ENCODE measurements around the gene KIAA1671.

The KIAA1671 gene

GRCh38 chr22:24938741-24939341 is 13.7 kb upstream of the KIAA1671 start:
- Histone ChIP-seq H3K4ac (ENCODE audit: low read depth, low read length) (no peak overlapping the region), H4K5ac (ENCODE audit: low read length) (no peak overlapping the region), H4K8ac (ENCODE audit: low read depth, low read length) (no peak overlapping the region), H3K4me1 (ENCODE audit: control insufficient read depth, low read depth, low read length) (no peaks in the 10 kb centered on the region), H3K4me2 (ENCODE audit: low read length) (no peak overlapping the region), H3K4me3 (ENCODE audit: low read length) (no peak overlapping the region), H3K79me2 (ENCODE audit: control insufficient read depth, insufficient read depth, low read length) (no peaks in the 10 kb centered on the region), H3K79me1 (ENCODE audit: low read length) (no peaks in the 10 kb centered on the region), H3K27me3 (ENCODE audit: insufficient read depth, low read length, poor library complexity) (no peaks in the 10 kb centered on the region), H3K56ac (ENCODE audit: low read length) (no peak overlapping the region), H2BK5ac (ENCODE audit: low read length) (no peak overlapping the region), H2BK15ac (replicated peaks; ENCODE audit: low read depth) (no peak overlapping the region), H3K27ac (ENCODE audit: low read depth, low read length) (no peak overlapping the region), H3K18ac (ENCODE audit: low read length) (no peak overlapping the region), H2BK120ac (ENCODE audit: low read depth, low read length) (no peak overlapping the region), H3K9ac (ENCODE audit: low read length) (no peak overlapping the region), H3K23ac (ENCODE audit: low read length) (no peak overlapping the region), H3K36me3 (ENCODE audit: control insufficient read depth, insufficient read depth, low read length) (no peaks in the 10 kb centered on the region), H2AK5ac (ENCODE audit: low read length) (no peak overlapping the region)
- peak; percentile 77 for DNase-seq
- WGBS (ENCODE audit: extremely low coverage, insufficient coverage, low lambda C conversion rate), result no CpG with 5 or more reads among the region's 11 CpGs

GRCh38 chr22:24942301-24942700 is 10.2 kb upstream of the KIAA1671 start:
- no peak overlapping the region for H3K4me2 ChIP-seq (ENCODE audit: low read length)
- no peak overlapping the region for H3K27ac ChIP-seq (ENCODE audit: low read depth, low read length)
- no peak overlapping the region for H3K56ac ChIP-seq (ENCODE audit: low read length)
- no peaks in the 10 kb centered on the region for H3K79me1 ChIP-seq (ENCODE audit: low read length)
- H3K4me3 ChIP-seq (ENCODE audit: low read length), result no peak overlapping the region
- no peak overlapping the region for H3K18ac ChIP-seq (ENCODE audit: low read length)
- H3K27me3 ChIP-seq (ENCODE audit: insufficient read depth, low read length, poor library complexity), result no peaks in the 10 kb centered on the region
- no peaks in the 10 kb centered on the region for H3K79me2 ChIP-seq (ENCODE audit: control insufficient read depth, insufficient read depth, low read length)
- H3K4ac ChIP-seq (ENCODE audit: low read depth, low read length), result no peak overlapping the region
- no peaks in the 10 kb centered on the region for H3K4me1 ChIP-seq (ENCODE audit: control insufficient read depth, low read depth, low read length)
- H2BK5ac ChIP-seq (ENCODE audit: low read length), result no peak overlapping the region
- no peak overlapping the region for H4K8ac ChIP-seq (ENCODE audit: low read depth, low read length)
- no peak overlapping the region for H2AK5ac ChIP-seq (ENCODE audit: low read length)
- DNase-seq, result no peak
- no peak overlapping the region for H2BK120ac ChIP-seq (ENCODE audit: low read depth, low read length)
- H3K23ac ChIP-seq (ENCODE audit: low read length), result no peak overlapping the region
- H3K36me3 ChIP-seq (ENCODE audit: control insufficient read depth, insufficient read depth, low read length), result no peaks in the 10 kb centered on the region
- H2BK15ac ChIP-seq (replicated peaks; ENCODE audit: low read depth), result no peak overlapping the region
- no peak overlapping the region for H3K9ac ChIP-seq (ENCODE audit: low read length)
- WGBS (ENCODE audit: extremely low coverage, insufficient coverage, low lambda C conversion rate), result no CpG with 5 or more reads among the region's 3 CpGs
- H4K5ac ChIP-seq (ENCODE audit: low read length), result no peak overlapping the region

GRCh38 chr22:24944217-24944937 is 8.1 kb upstream of the KIAA1671 start:
- no peaks in the 10 kb centered on the region for H3K79me1 ChIP-seq (ENCODE audit: low read length)
- no peak overlapping the region for H2BK120ac ChIP-seq (ENCODE audit: low read depth, low read length)
- H3K79me2 ChIP-seq (ENCODE audit: control insufficient read depth, insufficient read depth, low read length), result no peaks in the 10 kb centered on the region
- no peak overlapping the region for H4K5ac ChIP-seq (ENCODE audit: low read length)
- H2BK15ac ChIP-seq (replicated peaks; ENCODE audit: low read depth), result no peak overlapping the region
- H2BK5ac ChIP-seq (ENCODE audit: low read length), result no peak overlapping the region
- H3K4me1 ChIP-seq (ENCODE audit: control insufficient read depth, low read depth, low read length), result peaks cover 5% of the 10 kb centered on the region
- WGBS (ENCODE audit: extremely low coverage, insufficient coverage, low lambda C conversion rate), result no CpG with 5 or more reads among the region's 10 CpGs
- H3K56ac ChIP-seq (ENCODE audit: low read length), result no peak overlapping the region
- no peak overlapping the region for H3K9ac ChIP-seq (ENCODE audit: low read length)
- no peak overlapping the region for H2AK5ac ChIP-seq (ENCODE audit: low read length)
- H3K27ac ChIP-seq (ENCODE audit: low read depth, low read length), result no peak overlapping the region
- H3K4me2 ChIP-seq (ENCODE audit: low read length), result no peak overlapping the region
- no peak overlapping the region for H3K4me3 ChIP-seq (ENCODE audit: low read length)
- DNase-seq, result no peak
- no peak overlapping the region for H3K18ac ChIP-seq (ENCODE audit: low read length)
- no peak overlapping the region for H3K4ac ChIP-seq (ENCODE audit: low read depth, low read length)
- no peak overlapping the region for H4K8ac ChIP-seq (ENCODE audit: low read depth, low read length)
- H3K36me3 ChIP-seq (ENCODE audit: control insufficient read depth, insufficient read depth, low read length), result no peaks in the 10 kb centered on the region
- H3K27me3 ChIP-seq (ENCODE audit: insufficient read depth, low read length, poor library complexity), result no peaks in the 10 kb centered on the region
- no peak overlapping the region for H3K23ac ChIP-seq (ENCODE audit: low read length)

- Histone ChIP-seq H2BK5ac (ENCODE audit: low read length) (no peak overlapping the region), H2BK120ac (ENCODE audit: low read depth, low read length) (no peak overlapping the region), H3K23ac (ENCODE audit: low read length) (no peak overlapping the region), H3K4ac (ENCODE audit: low read depth, low read length) (no peak overlapping the region), H3K27ac (ENCODE audit: low read depth, low read length) (no peak overlapping the region), H2AK5ac (ENCODE audit: low read length) (no peak overlapping the region), H3K4me3 (ENCODE audit: low read length) (no peak overlapping the region), H3K79me1 (ENCODE audit: low read length) (no peaks in the 10 kb centered on the region), H2BK15ac (replicated peaks; ENCODE audit: low read depth) (no peak overlapping the region), H3K18ac (ENCODE audit: low read length) (no peak overlapping the region), H3K79me2 (ENCODE audit: control insufficient read depth, insufficient read depth, low read length) (no peaks in the 10 kb centered on the region), H3K9ac (ENCODE audit: low read length) (no peak overlapping the region), H4K5ac (ENCODE audit: low read length) (no peak overlapping the region), H3K27me3 (ENCODE audit: insufficient read depth, low read length, poor library complexity) (no peaks in the 10 kb centered on the region), H3K36me3 (ENCODE audit: control insufficient read depth, insufficient read depth, low read length) (no peaks in the 10 kb centered on the region), H3K56ac (ENCODE audit: low read length) (no peak overlapping the region), H4K8ac (ENCODE audit: low read depth, low read length) (no peak overlapping the region), H3K4me1 (ENCODE audit: control insufficient read depth, low read depth, low read length) (peaks cover 9% of the 10 kb centered on the region), H3K4me2 (ENCODE audit: low read length) (no peak overlapping the region)
- no CpG with 5 or more reads among the region's 4 CpGs for WGBS (ENCODE audit: extremely low coverage, insufficient coverage, low lambda C conversion rate)
- no peak for DNase-seq
Observed at GRCh38 chr22:24945430-24945829, 7.1 kb upstream of the KIAA1671 start.

GRCh38 chr22:24947383-24947782 is 5.1 kb upstream of the KIAA1671 start:
- Histone ChIP-seq H3K4me3 (ENCODE audit: low read length) (no peak overlapping the region), H3K56ac (ENCODE audit: low read length) (no peak overlapping the region), H3K18ac (ENCODE audit: low read length) (no peak overlapping the region), H4K5ac (ENCODE audit: low read length) (no peak overlapping the region), H3K4me2 (ENCODE audit: low read length) (no peak overlapping the region), H3K79me1 (ENCODE audit: low read length) (no peaks in the 10 kb centered on the region), H3K9ac (ENCODE audit: low read length) (no peak overlapping the region), H3K23ac (ENCODE audit: low read length) (no peak overlapping the region), H3K36me3 (ENCODE audit: control insufficient read depth, insufficient read depth, low read length) (no peaks in the 10 kb centered on the region), H4K8ac (ENCODE audit: low read depth, low read length) (no peak overlapping the region), H2BK120ac (ENCODE audit: low read depth, low read length) (no peak overlapping the region), H2BK15ac (replicated peaks; ENCODE audit: low read depth) (no peak overlapping the region), H2BK5ac (ENCODE audit: low read length) (no peak overlapping the region), H3K4me1 (ENCODE audit: control insufficient read depth, low read depth, low read length) (peaks cover 9% of the 10 kb centered on the region), H3K27me3 (ENCODE audit: insufficient read depth, low read length, poor library complexity) (no peaks in the 10 kb centered on the region), H3K4ac (ENCODE audit: low read depth, low read length) (no peak overlapping the region), H2AK5ac (ENCODE audit: low read length) (no peak overlapping the region), H3K79me2 (ENCODE audit: control insufficient read depth, insufficient read depth, low read length) (no peaks in the 10 kb centered on the region), H3K27ac (ENCODE audit: low read depth, low read length) (no peak overlapping the region)
- WGBS (ENCODE audit: extremely low coverage, insufficient coverage, low lambda C conversion rate), result no CpG with 5 or more reads among the region's 7 CpGs
- no peak for DNase-seq

Measured in mesendoderm (in vitro differentiated cells).